Cardiac fibroblast (primary cell): Measurements from ENCODE around the gene RARG.
A peak's percentile ranks its signal among the peaks of the same experiment; 100 is the strongest.

Experiments used
- DNase-seq, 2 donors: peaks; one replicate each; pipeline versions ENCODE4 v3.0.0 to v3.0.0-alpha.2; 2010; ENCODE audit warnings: low read depth in 2 of 2
- H3K4me3 ChIP-seq, 2 donors: replicated peaks in 1 of 2; 1 replicate in 1 of 2; 2 replicates in 1 of 2; pipeline ENCODE4 v1.5.1; 2011; ENCODE audit warnings: low read depth in 2 of 2, low read length in 2 of 2, mild to moderate bottlenecking in 2 of 2, moderate library complexity in 1 of 2
- TF ChIP-seq, protein P1 (sequence below): IDR thresholded peaks from one replicate; pipeline ENCODE4 v1.5.1; 2011; ENCODE audit warnings: low read depth, mild to moderate bottlenecking, low read length, inconsistent platforms

RARG gene

DNA sequence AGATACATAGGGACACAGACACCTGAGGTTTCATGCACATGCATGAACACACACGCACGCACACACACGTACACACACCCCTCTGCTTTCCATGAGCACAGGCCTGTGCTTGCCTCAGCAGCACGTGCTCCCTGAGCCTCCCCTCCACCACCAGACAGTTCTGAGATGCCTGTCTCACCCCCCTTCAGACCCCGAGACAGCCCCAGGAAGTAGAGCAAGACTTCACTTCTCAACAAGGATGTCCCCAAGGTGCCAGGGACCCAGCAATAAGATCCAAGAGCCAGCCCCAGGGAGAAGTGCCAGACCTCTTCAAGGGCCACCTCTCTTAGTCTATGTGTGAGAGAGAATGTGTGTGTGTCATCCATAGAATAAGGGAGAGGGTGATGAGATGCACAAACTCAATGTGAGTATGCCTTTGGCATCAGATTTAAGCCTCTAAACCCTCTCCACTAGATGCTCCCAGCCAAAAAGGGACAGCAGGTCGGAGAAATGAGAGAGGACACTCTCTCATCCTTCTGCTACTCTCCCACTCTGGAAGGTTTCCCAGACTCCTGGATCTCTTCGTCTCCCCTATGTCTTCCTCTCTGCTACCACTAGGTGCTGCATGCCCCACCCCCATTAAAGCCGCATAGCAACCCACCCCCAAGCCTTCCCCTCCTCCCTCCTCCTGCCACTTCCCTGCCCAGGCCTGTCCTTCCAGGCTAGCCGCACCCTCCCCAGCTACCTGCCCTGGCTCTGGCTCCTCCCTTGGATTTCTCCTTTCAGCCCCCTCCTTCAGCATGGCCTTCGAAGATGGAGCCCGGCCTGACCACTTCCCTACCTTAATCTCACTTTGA lies 7.7 kb downstream of the RARG start:
- no peak overlapping the region for H3K4me3 ChIP-seq
- TF ChIP-seq, protein P1, sequence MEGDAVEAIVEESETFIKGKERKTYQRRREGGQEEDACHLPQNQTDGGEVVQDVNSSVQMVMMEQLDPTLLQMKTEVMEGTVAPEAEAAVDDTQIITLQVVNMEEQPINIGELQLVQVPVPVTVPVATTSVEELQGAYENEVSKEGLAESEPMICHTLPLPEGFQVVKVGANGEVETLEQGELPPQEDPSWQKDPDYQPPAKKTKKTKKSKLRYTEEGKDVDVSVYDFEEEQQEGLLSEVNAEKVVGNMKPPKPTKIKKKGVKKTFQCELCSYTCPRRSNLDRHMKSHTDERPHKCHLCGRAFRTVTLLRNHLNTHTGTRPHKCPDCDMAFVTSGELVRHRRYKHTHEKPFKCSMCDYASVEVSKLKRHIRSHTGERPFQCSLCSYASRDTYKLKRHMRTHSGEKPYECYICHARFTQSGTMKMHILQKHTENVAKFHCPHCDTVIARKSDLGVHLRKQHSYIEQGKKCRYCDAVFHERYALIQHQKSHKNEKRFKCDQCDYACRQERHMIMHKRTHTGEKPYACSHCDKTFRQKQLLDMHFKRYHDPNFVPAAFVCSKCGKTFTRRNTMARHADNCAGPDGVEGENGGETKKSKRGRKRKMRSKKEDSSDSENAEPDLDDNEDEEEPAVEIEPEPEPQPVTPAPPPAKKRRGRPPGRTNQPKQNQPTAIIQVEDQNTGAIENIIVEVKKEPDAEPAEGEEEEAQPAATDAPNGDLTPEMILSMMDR, result peak; percentile 17
- DNase-seq, result no peak

DNA sequence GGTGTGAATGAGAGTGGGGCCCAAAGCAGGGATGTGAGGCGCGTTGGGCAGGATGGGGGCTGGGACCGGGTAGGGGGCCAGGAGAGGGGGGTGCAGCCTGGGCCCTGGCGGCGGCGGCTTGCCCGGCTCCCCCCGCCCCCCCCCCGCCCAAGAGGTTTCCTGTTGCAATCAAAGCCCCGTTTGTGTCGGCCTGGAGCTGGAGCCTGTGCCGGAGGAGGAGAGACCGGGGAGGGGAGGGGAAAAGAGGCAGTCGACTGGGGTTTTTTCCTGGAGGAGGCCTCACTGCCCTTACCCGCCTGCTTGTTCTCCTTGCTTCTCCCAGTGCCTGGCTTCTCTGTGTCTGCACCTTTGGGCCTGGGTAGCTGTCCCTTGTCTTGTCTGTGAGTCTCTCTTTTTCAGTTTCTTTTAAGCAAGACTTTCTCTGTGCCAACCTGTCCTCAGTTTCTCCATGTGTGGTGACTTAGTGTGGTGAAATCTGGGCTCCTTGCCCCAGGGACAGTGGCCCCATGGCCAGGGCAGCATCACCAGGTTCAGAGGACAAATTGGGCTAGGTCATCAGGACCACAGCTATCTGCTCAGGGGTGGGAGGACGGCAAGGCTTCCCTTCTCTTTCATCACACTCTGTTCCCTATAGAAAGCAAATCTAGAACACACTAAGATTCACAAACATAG lies 8.5 kb downstream of the RARG start:
- no peak overlapping the region for H3K4me3 ChIP-seq
- DNase-seq, result peak; percentile 22 to 77
- TF ChIP-seq, protein P1, result no peak

GRCh38 chr12:53222806-53223261 lies 9.2 kb downstream of the RARG start:
- H3K4me3 ChIP-seq, result no peak overlapping the region
- TF ChIP-seq, protein P1, result no peak

DNA sequence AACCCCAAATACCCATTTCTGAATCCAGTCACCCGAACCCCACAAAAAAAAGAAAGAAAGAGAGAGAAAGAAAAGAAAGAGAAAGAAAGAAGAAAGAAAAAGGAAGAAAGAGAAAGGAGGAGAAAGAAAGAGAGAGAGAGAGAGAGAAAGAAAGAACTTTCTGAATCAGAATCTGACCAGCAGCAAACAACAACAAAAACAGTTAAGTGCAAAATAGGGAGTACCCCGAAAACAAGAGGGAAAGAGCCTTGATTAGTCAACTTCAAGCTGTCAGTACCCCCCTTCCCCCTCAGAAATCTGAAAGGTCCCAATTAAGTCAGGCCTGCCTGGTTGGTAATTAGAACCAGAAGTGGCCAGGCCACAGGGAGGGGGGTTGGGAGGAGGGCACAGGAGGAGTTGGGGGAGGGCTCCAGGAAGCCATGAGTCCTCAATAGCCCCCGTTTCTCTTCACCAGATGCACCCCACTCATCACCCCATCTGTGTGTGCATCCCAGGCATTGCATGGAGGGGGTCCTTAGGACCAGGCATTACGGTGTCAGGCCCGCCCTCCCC lies 9.8 kb downstream of the RARG start:
- H3K4me3 ChIP-seq, result peak overlapping the region in 1 of 2 donors; percentile 5
- DNase-seq, result no peak
- TF ChIP-seq, protein P1, result no peak

More at GRCh38 chr12:53222806-53223261, 9.2 kb downstream of the RARG start:
- no peak for DNase-seq

DNA sequence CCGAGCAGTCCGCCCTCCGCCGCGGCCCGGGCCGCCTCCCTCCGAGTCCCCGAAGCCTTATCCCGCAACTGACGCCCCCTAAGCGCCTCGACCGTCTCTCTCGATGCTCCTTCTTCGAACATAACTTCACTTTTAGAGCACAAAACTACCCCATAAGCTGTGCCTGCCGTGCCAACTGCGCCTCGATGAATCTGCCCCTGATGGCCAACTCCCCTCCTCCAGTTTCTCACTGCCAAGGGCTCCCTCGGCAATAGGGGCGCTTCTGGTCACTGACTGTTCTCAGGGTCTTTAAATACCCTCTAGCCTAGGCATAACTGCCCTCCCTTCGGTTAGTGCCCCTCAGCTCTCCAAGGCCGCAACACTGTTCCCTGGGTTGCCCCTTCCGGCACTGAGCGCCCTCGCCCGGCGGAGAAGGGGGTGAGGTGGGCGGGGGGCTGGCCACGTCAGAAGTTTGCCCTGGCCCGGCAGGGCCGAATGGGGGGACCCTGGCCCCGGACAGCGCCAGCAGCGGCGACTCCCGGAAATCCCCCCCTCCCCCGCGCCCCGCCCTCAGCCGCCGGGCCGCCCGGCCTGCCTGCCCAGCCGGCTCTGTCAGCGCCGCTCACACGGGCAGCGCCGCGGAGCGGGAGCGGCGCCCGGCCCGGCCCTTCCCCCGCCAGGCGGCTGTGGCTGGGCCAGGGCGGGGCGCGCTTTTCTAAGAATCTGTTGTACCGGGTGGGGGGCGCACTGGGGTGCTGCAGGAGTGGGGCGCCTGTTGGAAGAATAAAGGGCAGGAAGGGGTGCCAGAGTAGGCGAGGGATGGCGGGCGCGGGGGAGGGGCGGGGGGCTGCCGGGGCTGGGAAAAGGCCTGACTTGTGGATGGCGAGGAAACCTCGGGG lies 10.6 kb downstream of the RARG start:
- TF ChIP-seq, protein P1, result no peak
- H3K4me3 ChIP-seq, result peak overlapping the region; percentile 38 to 53
- peak; percentile 48 to 69 for DNase-seq

DNA sequence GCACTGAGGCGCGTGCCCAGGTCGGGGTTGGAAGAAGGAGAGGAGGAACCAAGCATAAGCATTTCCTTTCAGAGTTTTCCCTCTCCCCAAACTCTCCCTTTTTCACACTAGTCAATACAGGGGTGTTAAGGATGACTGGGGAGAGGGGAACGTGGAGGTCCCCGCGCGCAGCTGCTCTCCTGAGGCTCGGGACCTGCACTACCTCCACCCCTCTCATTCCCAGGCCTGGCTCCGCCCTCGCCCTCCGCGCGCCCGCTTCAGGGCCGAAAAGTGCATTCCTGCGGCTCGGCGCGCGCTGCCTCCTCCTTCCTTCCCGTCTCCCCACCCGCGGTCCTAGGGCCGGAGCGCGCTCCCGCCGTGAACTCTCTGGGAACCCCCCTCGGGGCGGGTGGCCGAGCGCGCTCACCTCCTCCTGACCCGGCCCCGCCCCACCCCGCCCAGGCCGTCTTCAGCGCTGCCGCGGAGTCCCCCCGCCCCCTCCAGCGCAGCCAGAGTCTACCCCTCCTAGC lies 11.3 kb downstream of the RARG start:
- H3K4me3 ChIP-seq, result peak overlapping the region; percentile 66 to 67
- TF ChIP-seq, protein P1, result no peak
- DNase-seq, result peak; percentile 92 to 96
